ENCODE data around the gene MAPK8IP3.
"Not testable (repeated sequence)": the region's sequence is repeated elsewhere in the genome, so short reads cannot be mapped to it uniquely, and the experiment has no call there.

MAPK8IP3 gene

DNA sequence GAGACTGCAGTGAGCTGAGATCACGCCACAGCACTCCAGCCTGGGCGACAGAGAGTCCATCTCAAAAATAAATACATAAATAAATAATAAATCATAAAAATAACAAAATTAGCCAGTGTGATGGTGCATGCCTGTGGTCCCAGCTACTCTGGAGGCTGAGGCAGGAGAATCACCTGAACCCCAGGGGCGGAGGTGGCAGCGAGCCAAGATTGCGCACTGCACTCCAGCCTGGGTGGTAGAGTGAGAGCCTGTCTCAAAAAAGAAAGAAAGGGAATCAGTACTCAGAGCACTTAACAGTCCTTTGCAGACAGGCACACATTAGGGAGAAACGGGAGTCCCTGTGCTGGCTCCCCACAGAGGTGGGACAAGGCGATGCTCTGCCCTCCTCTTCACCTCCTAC is 25.1 kb downstream of the MAPK8IP3 start:
- TF ChIP-seq CTCF (conservative IDR thresholded peaks at IDR 0.05; ENCODE audit: low read depth, low read length), result no peak
- no peak overlapping the region for H3K4me3 ChIP-seq (ENCODE audit: low read depth, low read length)
- no peak for DNase-seq (ENCODE audit: low read depth)

DNA sequence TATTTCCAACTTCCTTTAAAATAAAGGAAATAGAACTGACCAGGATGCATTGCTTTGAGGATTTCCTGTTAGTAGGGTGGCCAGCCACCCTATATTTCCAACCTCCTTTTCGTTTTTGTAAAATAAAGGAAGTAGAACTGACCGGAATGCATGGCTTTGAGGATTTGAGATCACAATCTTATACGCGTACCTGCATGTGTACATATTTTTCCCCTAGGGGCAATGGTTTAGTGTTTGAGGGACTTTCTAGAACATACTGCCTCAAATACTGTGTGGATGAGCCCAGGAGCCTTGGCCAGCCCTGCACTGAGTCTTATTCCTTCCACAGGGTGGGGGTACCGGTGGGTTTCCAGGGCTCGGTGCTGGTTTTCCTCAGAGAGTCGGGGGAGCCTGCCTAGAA is 25.6 kb downstream of the MAPK8IP3 start:
- no peak for TF ChIP-seq CTCF (conservative IDR thresholded peaks at IDR 0.05; ENCODE audit: low read depth, low read length)

GRCh38 chr16:1732071-1732470 is 26.1 kb downstream of the MAPK8IP3 start:
- no peak for DNase-seq (ENCODE audit: low read depth)
- no peak for TF ChIP-seq CTCF (conservative IDR thresholded peaks at IDR 0.05; ENCODE audit: low read depth, low read length)
- H3K4me3 ChIP-seq (ENCODE audit: low read depth, low read length), result no peak overlapping the region

More for the DNA sequence above, 25.6 kb downstream of the MAPK8IP3 start:
- no peak for DNase-seq (ENCODE audit: low read depth)
- no peak overlapping the region for H3K4me3 ChIP-seq (ENCODE audit: low read depth, low read length)

GRCh38 chr16:1732551-1732987 is 26.6 kb downstream of the MAPK8IP3 start:
- DNase-seq (ENCODE audit: low read depth); H3K4me3 ChIP-seq (ENCODE audit: low read depth, low read length): not testable (repeated sequence)

DNA sequence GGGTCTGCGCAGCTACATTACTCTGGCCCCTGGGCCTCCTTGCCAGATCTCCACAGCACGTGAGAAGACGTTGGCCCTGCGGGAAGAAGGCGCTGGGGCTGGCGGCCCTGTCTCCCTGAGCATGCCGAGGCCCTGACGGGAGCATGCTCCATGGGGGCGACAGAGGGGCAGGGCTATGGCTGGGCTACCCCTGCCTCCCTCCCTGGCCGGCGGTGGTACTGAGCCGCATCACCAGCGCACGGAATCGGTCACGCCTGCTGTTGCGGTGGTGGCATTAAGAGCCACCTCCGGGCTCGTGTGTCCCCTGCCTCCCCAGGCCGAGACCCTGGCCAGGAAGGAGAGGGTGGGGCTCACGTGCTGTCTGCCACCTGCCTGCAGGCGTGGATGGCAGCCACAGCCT is 28.1 kb downstream of the MAPK8IP3 start:
- DNase-seq (ENCODE audit: low read depth), result no peak
- no peak overlapping the region for H3K4me3 ChIP-seq (ENCODE audit: low read depth, low read length)
- no peak for TF ChIP-seq CTCF (conservative IDR thresholded peaks at IDR 0.05; ENCODE audit: low read depth, low read length)

DNA sequence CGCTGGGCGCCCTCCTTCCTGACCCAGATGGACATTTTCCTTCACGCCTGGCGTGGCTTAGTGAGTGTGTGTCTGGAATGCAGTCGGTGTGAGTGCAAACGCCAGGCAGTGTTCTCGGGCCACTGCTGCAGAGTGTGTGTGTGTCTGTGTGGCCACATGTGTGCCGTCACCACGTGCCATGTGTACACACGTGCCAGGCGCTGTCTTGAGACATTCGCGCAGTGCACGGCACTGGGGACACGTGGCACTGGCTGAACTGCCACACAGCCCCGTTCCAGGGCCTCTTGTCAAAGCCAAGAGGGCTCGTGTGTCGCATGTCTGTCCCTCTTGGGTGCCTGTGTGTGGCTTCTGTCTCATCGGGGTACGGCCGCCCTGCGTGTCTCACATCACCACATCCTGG is 28.8 kb downstream of the MAPK8IP3 start:
- TF ChIP-seq CTCF (conservative IDR thresholded peaks at IDR 0.05; ENCODE audit: low read depth, low read length), result no peak
- no peak for DNase-seq (ENCODE audit: low read depth)
- H3K4me3 ChIP-seq (ENCODE audit: low read depth, low read length), result no peak overlapping the region

- DNase-seq (ENCODE audit: low read depth), result no peak
- no peak for TF ChIP-seq CTCF (conservative IDR thresholded peaks at IDR 0.05; ENCODE audit: low read depth, low read length)
- H3K4me3 ChIP-seq (ENCODE audit: low read depth, low read length), result no peak overlapping the region
Observed at GRCh38 chr16:1740234-1740633, 34.2 kb downstream of the MAPK8IP3 start.

Data from choroid plexus epithelial cell (primary cell).